Caco-2 (cell line): ENCODE measurements around the gene GALNS. TPM values are rescaled to one million over a fixed set of nuclear protein-coding genes. Genes with fewer than 3 reads are reported as not detected.

ENCODE experiments used
- BruUV-seq: library from RNA; stranded (reverse); fragments of 400-500 nt; replicated peaks from 2 replicates; lab custom pipeline; 2021; lab: Mats Ljungman, UMichigan
- CTCF ChIA-PET: fragments of 300-600 bp; sonication (Branson Sonifier 250); formaldehyde crosslinking; loops from one replicate; lab custom pipeline; 2022; ENCODE audit warnings: antibody characterized with exemption; lab: Charles Lee
- POLR2A ChIA-PET: fragments of 300-600 bp; sonication (Branson Sonifier 250); formaldehyde crosslinking; loops from one replicate; lab custom pipeline; 2022; ENCODE audit warnings: antibody characterized with exemption; lab: Charles Lee
- DNase-seq, 2 experiments: peaks; one replicate each; pipeline versions ENCODE4 v3.0.0 to v3.0.0-alpha.2; 2020 to 2022
- H3K27me3 ChIP-seq: replicated peaks from 2 replicates; pipeline ENCODE4 v1.6.0; 2011; ENCODE audit warnings: low read length; ENCODE audit not compliant: control insufficient read depth, insufficient read depth
- H3K36me3 ChIP-seq: 2 replicates; pipeline ENCODE4 v1.5.1; 2011; ENCODE audit warnings: low read length; ENCODE audit not compliant: control insufficient read depth, insufficient read depth
- H3K4me1 ChIP-seq: fragments of 250-450 bp; sonication (Bioruptor Pico); 2 replicates; pipeline ENCODE4 v1.5.1; 2020; ENCODE audit warnings: mild to moderate bottlenecking
- H3K4me3 ChIP-seq: 2 replicates; pipeline ENCODE4 v1.5.1; 2011; ENCODE audit warnings: low read depth, mild to moderate bottlenecking, control low read depth, low read length
- H3K9me3 ChIP-seq: fragments of 250-450 bp; sonication (Bioruptor Pico); 2 replicates; pipeline ENCODE4 v1.5.1; 2020; ENCODE audit warnings: mild to moderate bottlenecking, moderate library complexity
- H3K27ac Mint-ChIP-seq: one replicate; pipeline ENCODE4 v1.8.0; 2022; ENCODE audit warnings: mixed read lengths; ENCODE audit not compliant: unreplicated experiment
- H3K27me3 Mint-ChIP-seq: one replicate; pipeline ENCODE4 v1.8.0; 2022; ENCODE audit warnings: mixed read lengths; ENCODE audit not compliant: insufficient read depth, unreplicated experiment
- H3K36me3 Mint-ChIP-seq: one replicate; pipeline ENCODE4 v1.8.0; 2022; ENCODE audit warnings: mild to moderate bottlenecking, mixed read lengths; ENCODE audit not compliant: insufficient read depth, unreplicated experiment
- H3K4me1 Mint-ChIP-seq: one replicate; pipeline ENCODE4 v1.8.0; 2022; ENCODE audit warnings: low read depth, mixed read lengths; ENCODE audit not compliant: unreplicated experiment
- H3K4me3 Mint-ChIP-seq: one replicate; pipeline ENCODE4 v1.8.0; 2022; ENCODE audit warnings: mild to moderate bottlenecking, moderate library complexity, mixed read lengths; ENCODE audit not compliant: unreplicated experiment
- H3K9me3 Mint-ChIP-seq: one replicate; pipeline ENCODE4 v1.8.0; 2022; ENCODE audit warnings: mixed read lengths; ENCODE audit not compliant: unreplicated experiment
- CTCF ChIP-seq, 2 experiments: fragments of 200-600 bp in 1 of 2; IDR thresholded peaks; 1 replicate in 1 of 2; 2 replicates in 1 of 2; pipeline versions ENCODE4 v1.5.1 to v1.8.0; 2011 to 2022; ENCODE audit warnings: antibody characterized with exemption in 1 of 2, control low read depth in 1 of 2, inconsistent platforms in 1 of 2, low read depth in 1 of 2, low read length in 1 of 2, mild to moderate bottlenecking in 1 of 2, moderate library complexity in 1 of 2; ENCODE audit not compliant: insufficient read depth in 1 of 2, severe bottlenecking in 1 of 2, unreplicated experiment in 1 of 2
- intact Hi-C: fragments of 100-400 bp; cut with micrococcal nuclease; formaldehyde crosslinking; loops from one replicate; pipeline ENCODE4 v1.10.0; 2022; ENCODE audit not compliant: unreplicated experiment
- total RNA-seq: library from RNA; stranded (reverse); gene quantifications from 2 replicates; pipeline ENCODE4 v1.2.3, GENCODE V29; 2022

GALNS gene
- total RNA-seq, 1 experiment from 2014 or later: 57.8 TPM

- intact Hi-C loops: no loop called here
- Mint-ChIP-seq H3K36me3 (peaks cover 62% of the 10 kb centered on the region), H3K4me1 (peaks cover 41% of the 10 kb centered on the region), H3K4me3 (peak overlapping the region; percentile 27), H3K9me3 (no peaks in the 10 kb centered on the region), H3K27me3 (no peaks in the 10 kb centered on the region), H3K27ac (peak overlapping the region; percentile 82)
- no peak for TF ChIP-seq CTCF (IDR thresholded peaks at IDR 0.05; ENCODE audit: insufficient read depth in 1 of 2, low read depth in 1 of 2, low read length in 1 of 2, severe bottlenecking in 1 of 2, unreplicated experiment in 1 of 2)
- Histone ChIP-seq H3K4me1 (peaks cover 78% of the 10 kb centered on the region), H3K27me3 (no peaks in the 10 kb centered on the region), H3K4me3 (no peak overlapping the region), H3K9me3 (no peaks in the 10 kb centered on the region), H3K36me3 (no peaks in the 10 kb centered on the region; the same call in 1 of the 2 replicates)
- DNase-seq: no peak
- BruUV-seq: no TSS peak
- POLR2A ChIA-PET: no interaction called here
- CTCF ChIA-PET: interaction anchor here (2.1 kb wide), 1 partner anchor 34 kb away, joined by 12 read pairs; no protein-coding TSS in a partner anchor
These were observed 85.4 kb downstream of the GALNS start for GRCh38 chr16:88771294-88771772.

- no peaks in the 10 kb centered on the region for H3K9me3 ChIP-seq
- no peak for TF ChIP-seq CTCF (IDR thresholded peaks at IDR 0.05; ENCODE audit: insufficient read depth in 1 of 2, low read depth in 1 of 2, low read length in 1 of 2, severe bottlenecking in 1 of 2, unreplicated experiment in 1 of 2)
- no peak overlapping the region for H3K4me3 ChIP-seq
- Mint-ChIP-seq H3K4me3 (peak overlapping the region; percentile 27), H3K4me1 (peaks cover 41% of the 10 kb centered on the region), H3K36me3 (peaks cover 62% of the 10 kb centered on the region), H3K27me3 (no peaks in the 10 kb centered on the region), H3K27ac (peak overlapping the region; percentile 88), H3K9me3 (no peaks in the 10 kb centered on the region)
- ChIA-PET CTCF (interaction anchor here (2.1 kb wide), 1 partner anchor 33 kb away, joined by 12 read pairs; no protein-coding TSS in a partner anchor), POLR2A (interaction anchor here (0.5 kb wide), 1 partner anchor 82 kb away, joined by 4 read pairs; no protein-coding TSS in a partner anchor)
- DNase-seq: peak; percentile 83 to 85
- intact Hi-C loops: no loop called here
- peaks cover 85% of the 10 kb centered on the region for H3K4me1 ChIP-seq
- H3K36me3 ChIP-seq: no peaks in the 10 kb centered on the region; the same call in 1 of the 2 replicates
- H3K27me3 ChIP-seq: no peaks in the 10 kb centered on the region
- no TSS peak for BruUV-seq
These were observed 86.1 kb downstream of the GALNS start for GRCh38 chr16:88770461-88771293.

GRCh38 chr16:88769617-88770460 is 86.9 kb downstream of the GALNS start:
- peak; percentile 51 to 73 for DNase-seq
- no peak for TF ChIP-seq CTCF (IDR thresholded peaks at IDR 0.05; ENCODE audit: insufficient read depth in 1 of 2, low read depth in 1 of 2, low read length in 1 of 2, severe bottlenecking in 1 of 2, unreplicated experiment in 1 of 2)
- no TSS peak for BruUV-seq
- H3K36me3 Mint-ChIP-seq: peaks cover 65% of the 10 kb centered on the region
- H3K4me1 Mint-ChIP-seq: peaks cover 35% of the 10 kb centered on the region
- Histone ChIP-seq H3K36me3 (no peaks in the 10 kb centered on the region; the same call in 1 of the 2 replicates), H3K4me3 (no peak overlapping the region), H3K9me3 (no peaks in the 10 kb centered on the region), H3K4me1 (peaks cover 92% of the 10 kb centered on the region), H3K27me3 (no peaks in the 10 kb centered on the region)
- no peaks in the 10 kb centered on the region for H3K27me3 Mint-ChIP-seq
- intact Hi-C loops: no loop called here
- POLR2A ChIA-PET: interaction anchor here (0.5 kb wide), 1 partner anchor 9 kb away, joined by 3 read pairs; no protein-coding TSS in a partner anchor
- peak overlapping the region; percentile 88 for H3K27ac Mint-ChIP-seq
- CTCF ChIA-PET: interaction anchor here (1.0 to 2.1 kb wide), 4 partner anchors 11 to 32 kb away, joined by 3 to 12 read pairs (median 6); no protein-coding TSS in a partner anchor
- peak overlapping the region; percentile 60 for H3K4me3 Mint-ChIP-seq
- H3K9me3 Mint-ChIP-seq: no peaks in the 10 kb centered on the region
